Naive thymus-derived CD4-positive, alpha-beta T cell (primary cell): ENCODE data around the gene HOXB3. TPM values are rescaled to one million over a fixed set of nuclear protein-coding genes. Genes with fewer than 3 reads are reported as not detected.

Source experiments
- ATAC-seq: fragments of 150-1000 bp; cut with Tn5 transposase; 2 replicates; pipeline ENCODE4 v1.10.0; 2021; ENCODE audit warnings: mild to moderate bottlenecking, moderate library complexity
- CTCF ChIA-PET: fragments of 350-600 bp; sonication (Branson Sonifier 250); formaldehyde crosslinking; loops from one replicate; lab custom pipeline; 2021; ENCODE audit warnings: antibody characterized with exemption; lab: Charles Lee
- POLR2A ChIA-PET: fragments of 350-600 bp; sonication (Branson Sonifier 250); formaldehyde crosslinking; loops from one replicate; lab custom pipeline; 2021; ENCODE audit warnings: antibody characterized with exemption, inconsistent platforms; lab: Charles Lee
- DNase-seq, 9 donors: peaks; one replicate each; pipeline versions ENCODE4 v3.0.0 to v3.0.0-alpha.2; 2020 to 2022; ENCODE audit warnings: mixed read lengths in 1 of 9
- H3K27ac ChIP-seq: one replicate; pipeline ENCODE4 v1.7.0; 2013; ENCODE audit warnings: mild to moderate bottlenecking, low read depth, low read length, moderate library complexity
- H3K27me3 ChIP-seq, 2 donors: one replicate each; pipeline ENCODE4 v1.7.0; 2013; ENCODE audit warnings: low read length in 2 of 2, mild to moderate bottlenecking in 2 of 2, moderate library complexity in 2 of 2; ENCODE audit not compliant: control insufficient read depth in 2 of 2, insufficient read depth in 2 of 2
- H3K36me3 ChIP-seq, 3 experiments: 1 replicate in 2 of 3; 2 replicates in 1 of 3; pipeline ENCODE4 v1.7.0; 2013; ENCODE audit warnings: low read length in 3 of 3, mild to moderate bottlenecking in 3 of 3, moderate library complexity in 1 of 3; ENCODE audit not compliant: insufficient read depth in 3 of 3, control insufficient read depth in 2 of 3
- H3K4me1 ChIP-seq, 2 donors: one replicate each; pipeline ENCODE4 v1.7.0; 2013; ENCODE audit warnings: low read length in 2 of 2, mild to moderate bottlenecking in 2 of 2, moderate library complexity in 1 of 2; ENCODE audit not compliant: control insufficient read depth in 2 of 2, insufficient read depth in 2 of 2
- H3K4me3 ChIP-seq: 2 replicates; pipeline ENCODE4 v1.7.0; 2013; ENCODE audit warnings: mild to moderate bottlenecking, low read length
- H3K9me3 ChIP-seq, 3 experiments: 1 replicate in 2 of 3; 2 replicates in 1 of 3; pipeline ENCODE4 v1.7.0; 2013; ENCODE audit warnings: low read length in 3 of 3; ENCODE audit not compliant: control insufficient read depth in 2 of 3
- H3K27ac Mint-ChIP-seq, 9 donors: one replicate each; pipeline ENCODE4 v1.8.0; 2020 to 2022; ENCODE audit warnings: mixed read lengths in 9 of 9, mild to moderate bottlenecking in 8 of 9, moderate library complexity in 5 of 9, inconsistent platforms in 2 of 9
- H3K27me3 Mint-ChIP-seq, 5 donors: one replicate each; pipeline ENCODE4 v1.8.0; 2021 to 2022; ENCODE audit warnings: mixed read lengths in 5 of 5, mild to moderate bottlenecking in 1 of 5
- H3K36me3 Mint-ChIP-seq, 5 donors: one replicate each; pipeline ENCODE4 v1.8.0; 2020 to 2022; ENCODE audit warnings: mixed read lengths in 5 of 5, mild to moderate bottlenecking in 3 of 5, inconsistent platforms in 1 of 5
- H3K4me1 Mint-ChIP-seq, 7 donors: one replicate each; pipeline ENCODE4 v1.8.0; 2020 to 2022; ENCODE audit warnings: mixed read lengths in 7 of 7, mild to moderate bottlenecking in 3 of 7, inconsistent platforms in 1 of 7
- H3K4me3 Mint-ChIP-seq, 10 donors: one replicate each; pipeline ENCODE4 v1.8.0; 2020 to 2022; ENCODE audit warnings: mild to moderate bottlenecking in 10 of 10, mixed read lengths in 10 of 10, moderate library complexity in 6 of 10, inconsistent platforms in 2 of 10
- H3K9me3 Mint-ChIP-seq, 11 donors: one replicate each; pipeline ENCODE4 v1.8.0; 2020 to 2022; ENCODE audit warnings: mixed read lengths in 11 of 11, mild to moderate bottlenecking in 4 of 11, inconsistent platforms in 1 of 11, moderate library complexity in 1 of 11
- intact Hi-C, 2 donors: fragments of 100-400 bp; cut with micrococcal nuclease; formaldehyde crosslinking; loops; one replicate each; pipeline ENCODE4 v1.15.1; 2023
- polyA plus RNA-seq, 2 donors: library from polyadenylated mRNA; unstranded; fragments of 300-500 nt; fragmentation: Illumina TruSeq; gene quantifications; one replicate each; pipeline ENCODE4 v1.2.3, GENCODE V29; 2021
- total RNA-seq, 6 experiments: library from RNA in 5 of 6; stranded (reverse) in 5 of 6; gene quantifications; 1 replicate in 5 of 6; 2 replicates in 1 of 6; pipeline ENCODE4 v1.2.3 and lab custom pipeline; 2021 to 2026

The HOXB3 gene
- total and polyA plus RNA-seq, 7 experiments from 2014 or later: 0.11 to 14.6 (median 5.8) TPM; not detected in 1

DNA sequence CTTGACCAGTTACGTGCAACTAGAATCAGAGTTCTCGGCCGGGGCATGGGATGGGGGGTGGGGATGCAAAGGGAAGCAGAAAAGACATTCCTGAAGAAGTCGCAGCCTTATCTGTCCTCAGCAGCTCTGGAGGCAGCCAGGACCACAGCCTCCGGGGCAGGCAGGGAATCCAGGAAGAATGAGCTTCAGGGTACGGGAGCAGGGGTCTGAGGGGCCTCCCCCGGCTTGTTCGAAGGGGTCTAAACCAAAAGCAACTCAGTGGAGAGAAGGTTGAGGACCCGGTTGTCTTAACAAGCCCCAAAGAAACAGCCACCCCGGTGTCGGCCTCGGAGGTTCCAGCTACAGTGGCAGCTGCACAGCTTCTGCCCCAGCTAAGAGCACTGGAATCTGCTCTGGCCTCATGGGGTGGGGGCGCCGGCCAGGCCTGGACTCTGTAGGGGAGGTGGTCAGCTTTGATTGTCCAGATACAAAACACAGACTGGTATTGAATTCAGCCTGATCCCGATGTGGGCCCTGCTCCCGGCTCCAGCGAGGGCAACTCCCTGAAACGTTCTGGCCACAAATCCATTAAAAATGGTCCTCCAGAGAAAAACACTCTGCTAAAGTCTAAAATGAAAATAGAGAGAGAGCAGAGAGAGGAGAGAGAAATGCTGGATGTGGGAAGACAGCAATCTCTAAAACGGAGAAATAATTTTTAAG, 19.6 kb downstream of the HOXB3 start:
- intact Hi-C loops: no loop called here
- no peaks in the 10 kb centered on the region for H3K9me3 ChIP-seq
- peaks cover 0 to 4% of the 10 kb centered on the region in 2 donors for H3K27me3 ChIP-seq
- POLR2A ChIA-PET: interaction anchor here (0.6 to 1.0 kb wide), 2 partner anchors 24 to 27 kb away, joined by 3 read pairs; no protein-coding TSS in a partner anchor
- Mint-ChIP-seq H3K36me3 (peaks cover 0 to 16% (median 0%) of the 10 kb centered on the region in 5 donors), H3K27ac (no peak overlapping the region), H3K4me1 (peaks cover 0 to 26% (median 10%) of the 10 kb centered on the region in 7 donors), H3K4me3 (no peak overlapping the region), H3K27me3 (peaks cover 0 to 29% (median 5%) of the 10 kb centered on the region in 5 donors), H3K9me3 (no peaks in the 10 kb centered on the region)
- H3K36me3 ChIP-seq: no peaks in the 10 kb centered on the region
- no peak for DNase-seq
- CTCF ChIA-PET: interaction anchor here (0.5 kb wide), 1 partner anchor 10 kb away, joined by 3 read pairs; no protein-coding TSS in a partner anchor
- ATAC-seq: no peak
- no peaks in the 10 kb centered on the region for H3K4me1 ChIP-seq
- no peak overlapping the region for H3K27ac ChIP-seq
- no peak overlapping the region for H3K4me3 ChIP-seq

DNA sequence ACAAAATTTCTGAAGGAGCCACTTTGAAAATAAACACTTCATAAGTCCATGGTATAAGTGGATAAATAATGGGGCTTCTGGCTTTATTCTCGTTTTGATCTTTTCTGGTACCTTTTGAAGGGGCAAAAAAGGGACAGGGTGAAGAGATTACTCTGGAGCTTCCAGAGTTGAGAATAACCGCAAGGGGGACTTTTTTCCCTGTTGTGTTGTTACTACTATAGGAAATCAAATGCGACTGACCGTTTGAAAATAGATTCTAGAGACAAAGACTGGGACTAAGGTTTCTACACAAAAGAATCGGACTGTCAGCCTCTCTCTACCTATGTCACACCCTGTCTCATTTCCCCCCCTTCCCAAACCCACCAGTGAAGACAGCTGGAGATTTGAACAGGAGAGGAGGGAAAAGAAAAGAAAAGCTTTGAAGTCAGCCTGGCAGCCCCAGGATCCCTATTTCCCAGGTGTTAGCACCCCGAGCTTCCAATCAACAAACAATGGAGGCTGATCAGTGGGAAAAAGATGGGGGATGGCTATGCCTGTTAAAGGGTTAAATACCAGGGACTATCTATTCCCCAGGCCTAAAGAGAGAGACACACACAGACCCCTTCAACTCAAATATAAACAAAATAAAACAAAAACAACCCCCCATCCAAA, 20.2 kb downstream of the HOXB3 start:
- no peak overlapping the region for H3K27ac Mint-ChIP-seq
- peaks cover 3 to 24% (median 5%) of the 10 kb centered on the region in 5 donors for H3K27me3 Mint-ChIP-seq
- DNase-seq: no peak
- ATAC-seq: no peak
- ChIA-PET CTCF (interaction anchor here (0.5 to 0.9 kb wide), 2 partner anchors 10 to 77 kb away, joined by 3 read pairs; no protein-coding TSS in a partner anchor), POLR2A (interaction anchor here (0.6 to 1.2 kb wide), 4 partner anchors 23 to 207 kb away, joined by 3 to 4 read pairs (median 3); no protein-coding TSS in a partner anchor)
- H3K27me3 ChIP-seq: peaks cover 0 to 4% of the 10 kb centered on the region in 2 donors
- H3K4me3 ChIP-seq: no peak overlapping the region
- H3K9me3 Mint-ChIP-seq: no peaks in the 10 kb centered on the region
- H3K4me1 ChIP-seq: no peaks in the 10 kb centered on the region
- no peaks in the 10 kb centered on the region for H3K36me3 ChIP-seq
- H3K9me3 ChIP-seq: no peaks in the 10 kb centered on the region
- H3K36me3 Mint-ChIP-seq: peaks cover 0 to 17% (median 0%) of the 10 kb centered on the region in 5 donors
- peaks cover 0 to 22% (median 10%) of the 10 kb centered on the region in 7 donors for H3K4me1 Mint-ChIP-seq
- H3K4me3 Mint-ChIP-seq: no peak overlapping the region
- intact Hi-C loops: no loop called here
- no peak overlapping the region for H3K27ac ChIP-seq

DNA sequence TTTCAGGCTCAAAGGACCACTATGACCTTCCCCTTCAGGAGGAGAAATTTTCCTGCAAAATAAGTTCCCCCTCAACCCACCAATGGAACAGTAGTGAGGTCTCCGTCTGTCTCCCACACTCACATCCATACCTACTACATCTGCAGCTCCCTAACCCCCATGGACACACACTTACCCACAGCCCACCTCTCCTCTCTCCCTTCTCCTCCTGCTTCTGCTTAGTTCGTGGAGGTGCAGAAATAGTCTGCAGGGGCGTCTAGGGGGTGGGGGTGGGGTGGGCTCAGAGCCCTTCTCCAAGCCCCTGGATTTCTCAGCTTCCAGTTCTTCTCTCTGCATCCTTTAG, 20.8 kb downstream of the HOXB3 start:
- no peak overlapping the region for H3K4me3 ChIP-seq
- DNase-seq (no peak), ATAC-seq (no peak)
- CTCF ChIA-PET: interaction anchor here (0.9 kb wide), 1 partner anchor 77 kb away, joined by 3 read pairs; no protein-coding TSS in a partner anchor
- H3K27ac ChIP-seq: no peak overlapping the region
- H3K4me1 ChIP-seq: no peaks in the 10 kb centered on the region
- peaks cover 0 to 20% (median 0%) of the 10 kb centered on the region in 5 donors for H3K36me3 Mint-ChIP-seq
- peaks cover 0 to 19% (median 8%) of the 10 kb centered on the region in 5 donors for H3K27me3 Mint-ChIP-seq
- intact Hi-C loops: no loop called here
- POLR2A ChIA-PET: interaction anchor here (0.6 to 1.2 kb wide), 2 partner anchors 28 to 165 kb away, joined by 3 to 4 read pairs; no protein-coding TSS in a partner anchor
- H3K4me1 Mint-ChIP-seq: peaks cover 0 to 23% (median 11%) of the 10 kb centered on the region in 7 donors
- no peaks in the 10 kb centered on the region for H3K9me3 ChIP-seq
- H3K36me3 ChIP-seq: no peaks in the 10 kb centered on the region
- peaks cover 0 to 4% of the 10 kb centered on the region in 2 donors for H3K27me3 ChIP-seq
- H3K9me3 Mint-ChIP-seq: no peaks in the 10 kb centered on the region
- no peak overlapping the region for H3K27ac Mint-ChIP-seq
- H3K4me3 Mint-ChIP-seq: peak overlapping the region in 3 of 10 donors; percentile 6 to 21 (median 12)

DNA sequence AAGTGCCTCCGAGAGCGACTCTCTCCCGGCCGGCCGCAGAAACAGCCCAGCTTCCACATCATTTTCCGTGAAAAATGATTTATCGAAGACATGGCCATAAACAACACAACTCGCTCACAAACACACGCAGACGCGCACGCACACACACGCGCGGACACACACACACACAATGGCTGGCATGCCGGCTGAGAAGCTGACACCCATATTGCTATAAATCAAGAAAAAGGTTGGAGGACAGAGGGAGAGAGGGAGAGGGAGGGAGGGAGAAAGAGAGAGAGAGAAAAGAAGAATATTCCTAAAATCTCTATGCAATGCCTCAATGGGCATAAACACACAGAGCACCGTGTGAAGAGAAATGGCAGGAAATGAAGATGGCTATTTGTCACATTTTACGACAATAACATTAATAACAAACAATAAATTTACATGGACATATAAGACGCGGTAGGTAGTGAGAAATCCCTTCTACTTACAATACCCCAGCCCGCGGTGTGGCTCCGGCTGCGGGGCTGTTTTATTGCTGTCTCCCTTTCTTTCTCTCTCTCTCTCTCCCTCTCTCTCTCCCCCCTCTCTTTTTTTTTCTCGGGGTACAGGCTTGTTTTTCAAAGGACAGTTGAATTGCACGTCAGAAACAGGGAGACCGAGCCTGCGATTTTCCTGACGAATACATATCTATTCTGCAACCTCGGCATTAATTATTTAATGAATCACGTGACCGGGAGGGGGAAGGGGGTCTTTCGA, 21.4 kb downstream of the HOXB3 start:
- ATAC-seq: no peak
- Histone ChIP-seq H3K4me3 (no peak overlapping the region), H3K9me3 (no peaks in the 10 kb centered on the region), H3K36me3 (no peaks in the 10 kb centered on the region), H3K27ac (no peak overlapping the region), H3K4me1 (no peaks in the 10 kb centered on the region), H3K27me3 (peaks cover 0 to 4% of the 10 kb centered on the region in 2 donors)
- Mint-ChIP-seq H3K4me3 (peak overlapping the region; percentile 6 to 68 (median 28)), H3K4me1 (peaks cover 0 to 22% (median 11%) of the 10 kb centered on the region in 7 donors), H3K36me3 (peaks cover 0 to 22% (median 0%) of the 10 kb centered on the region in 5 donors), H3K9me3 (no peaks in the 10 kb centered on the region), H3K27me3 (peaks cover 2 to 17% (median 11%) of the 10 kb centered on the region in 5 donors), H3K27ac (no peak overlapping the region)
- DNase-seq: no peak
- POLR2A ChIA-PET: interaction anchor here (0.6 to 1.2 kb wide), 3 partner anchors 20 to 165 kb away, joined by 3 to 4 read pairs (median 3); no protein-coding TSS in a partner anchor
- CTCF ChIA-PET: interaction anchor here (0.8 to 0.9 kb wide), 2 partner anchors 75 to 76 kb away, joined by 3 read pairs; no protein-coding TSS in a partner anchor
- intact Hi-C loops: no loop called here

DNA sequence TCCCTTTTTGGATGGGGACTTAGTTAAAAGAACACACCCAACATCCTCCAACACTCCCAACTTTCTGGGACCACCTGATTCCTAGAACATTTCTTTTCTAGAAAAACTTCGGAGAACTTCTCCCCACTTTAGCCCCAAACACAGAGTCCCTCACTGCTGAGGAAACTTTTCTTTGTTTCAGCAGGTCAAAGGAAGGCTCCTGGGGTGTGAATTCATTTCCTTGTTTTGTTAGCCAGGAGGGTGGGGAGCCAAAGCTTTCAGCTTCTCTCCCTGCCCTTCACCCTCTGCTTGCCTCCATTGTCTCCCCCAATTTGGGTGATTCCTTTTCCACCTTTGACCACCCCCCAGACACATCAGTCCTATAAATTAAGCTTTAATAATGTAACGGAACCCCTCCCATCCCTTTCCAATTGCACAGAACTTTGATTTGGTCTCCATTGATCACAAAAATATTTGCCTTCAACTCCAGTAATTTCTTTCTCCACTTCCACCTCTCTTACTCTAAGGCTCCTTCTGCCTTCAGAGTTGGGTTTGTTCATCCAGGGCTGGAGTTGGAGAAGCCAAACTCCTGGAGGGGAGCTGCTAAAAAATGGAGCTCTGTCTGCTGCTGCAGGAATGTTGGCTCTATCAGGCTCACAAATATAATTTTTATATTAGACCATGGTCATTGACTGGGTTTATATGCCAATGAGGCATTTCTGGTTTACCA, 22.2 kb downstream of the HOXB3 start:
- no peak for DNase-seq
- peaks cover 4 to 21% (median 12%) of the 10 kb centered on the region in 5 donors for H3K27me3 Mint-ChIP-seq
- Histone ChIP-seq H3K9me3 (no peaks in the 10 kb centered on the region), H3K4me3 (no peak overlapping the region), H3K27me3 (peaks cover 0 to 4% of the 10 kb centered on the region in 2 donors), H3K4me1 (no peaks in the 10 kb centered on the region), H3K27ac (no peak overlapping the region), H3K36me3 (no peaks in the 10 kb centered on the region)
- ChIA-PET POLR2A (interaction anchor here (0.6 to 0.7 kb wide), 2 partner anchors 20 to 263 kb away, joined by 3 to 4 read pairs; no protein-coding TSS in a partner anchor), CTCF (interaction anchor here (0.8 kb wide), 1 partner anchor 75 kb away, joined by 3 read pairs; no protein-coding TSS in a partner anchor)
- H3K4me1 Mint-ChIP-seq: peaks cover 0 to 20% (median 9%) of the 10 kb centered on the region in 7 donors
- no peak for ATAC-seq
- intact Hi-C loops: no loop called here
- peaks cover 0 to 20% (median 0%) of the 10 kb centered on the region in 5 donors for H3K36me3 Mint-ChIP-seq
- H3K27ac Mint-ChIP-seq: no peak overlapping the region
- H3K9me3 Mint-ChIP-seq: no peaks in the 10 kb centered on the region
- H3K4me3 Mint-ChIP-seq: peak overlapping the region in 2 of 10 donors; percentile 21 to 39
